Measurements from ENCODE around the gene MAGOHB.

Gene MAGOHB

GRCh38 chr12:10557329-10557728 lies 56.1 kb downstream of the MAGOHB start:
- TF ChIP-seq YY1 (IDR thresholded peaks at IDR 0.05; ENCODE audit: low read depth) (no peak), TAF1 (IDR thresholded peaks at IDR 0.05; ENCODE audit: low read depth) (no peak), TEAD4 (IDR thresholded peaks at IDR 0.05) (no peak)

- TF ChIP-seq NFIC (IDR thresholded peaks at IDR 0.05) (no peak), REST (IDR thresholded peaks at IDR 0.05; ENCODE audit: low read depth) (no peak), CREB1 (IDR thresholded peaks at IDR 0.05; ENCODE audit: low read depth) (no peak), TEAD4 (IDR thresholded peaks at IDR 0.05) (no peak), CEBPB (IDR thresholded peaks at IDR 0.05) (no peak), EP300 (IDR thresholded peaks at IDR 0.05; ENCODE audit: borderline replicate concordance) (no peak), TAF1 (IDR thresholded peaks at IDR 0.05; ENCODE audit: low read depth) (no peak), MAX (IDR thresholded peaks at IDR 0.05) (no peak), EGR1 (IDR thresholded peaks at IDR 0.05) (no peak), FOXM1 (IDR thresholded peaks at IDR 0.05; ENCODE audit: borderline replicate concordance, low read depth) (no peak), YY1 (IDR thresholded peaks at IDR 0.05; ENCODE audit: low read depth) (no peak)
Measured at GRCh38 chr12:10554756-10555481, 58.5 kb downstream of the MAGOHB start.

- no peak for TF ChIP-seq EGR1 (IDR thresholded peaks at IDR 0.05)
- no peak for TF ChIP-seq TEAD4 (IDR thresholded peaks at IDR 0.05)
- TF ChIP-seq REST (IDR thresholded peaks at IDR 0.05; ENCODE audit: low read depth) = no peak
- TF ChIP-seq TAF1 (IDR thresholded peaks at IDR 0.05; ENCODE audit: low read depth) = no peak
Measured at GRCh38 chr12:10554228-10554755, 59.1 kb downstream of the MAGOHB start.
